Left lobe of liver (tissue), 2 donors: Measurements from ENCODE around the gene ATE1. TPM values are rescaled to one million over a fixed set of nuclear protein-coding genes. Genes with fewer than 3 reads are reported as not detected.
"Not testable (repeated sequence)": the region's sequence is repeated elsewhere in the genome, so short reads cannot be mapped to it uniquely, and the experiment has no call there.

Experiments used
- ATAC-seq: fragments of 200-7000 bp; cut with Tn5 transposase; one replicate; pipeline ENCODE4 v1.9.1; 2020; ENCODE audit warnings: mild to moderate bottlenecking, moderate library complexity
- DNase-seq: peaks from one replicate; pipeline ENCODE4 v3.0.0-alpha.2; 2020; ENCODE audit warnings: low spot score
- total RNA-seq: library from RNA; stranded (reverse); gene quantifications from one replicate; pipeline ENCODE4 v1.2.1, GENCODE V29; 2021
- donor health status: DM: no; HTN: no; CAD: no; lungs with moderate emphysema.
- donor health status: DM: no; HTN: yes; CAD: no.

ATE1 gene
- total RNA-seq, 1 donor from 2014 or later: 20.1 TPM

DNA sequence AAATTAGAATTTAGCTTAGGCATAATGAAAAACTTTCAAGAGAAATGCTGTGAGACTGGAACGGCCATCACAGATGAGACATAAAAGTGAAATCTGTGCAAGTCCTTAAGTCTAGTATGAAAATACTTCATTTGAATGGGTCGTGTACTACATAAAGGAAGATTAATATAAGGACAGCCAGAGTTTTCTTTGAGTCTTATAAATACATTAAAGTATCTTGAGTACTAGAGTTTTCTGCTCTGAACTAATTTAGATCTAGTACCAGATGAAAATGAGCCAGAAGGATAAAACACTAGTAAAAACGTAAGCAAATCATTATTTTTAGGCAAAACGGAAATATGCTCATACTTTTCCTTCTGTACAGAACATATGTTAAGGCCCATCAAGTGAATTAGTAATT is 93.1 kb downstream of the ATE1 start:
- ATAC-seq: no peak
- no peak for DNase-seq

DNA sequence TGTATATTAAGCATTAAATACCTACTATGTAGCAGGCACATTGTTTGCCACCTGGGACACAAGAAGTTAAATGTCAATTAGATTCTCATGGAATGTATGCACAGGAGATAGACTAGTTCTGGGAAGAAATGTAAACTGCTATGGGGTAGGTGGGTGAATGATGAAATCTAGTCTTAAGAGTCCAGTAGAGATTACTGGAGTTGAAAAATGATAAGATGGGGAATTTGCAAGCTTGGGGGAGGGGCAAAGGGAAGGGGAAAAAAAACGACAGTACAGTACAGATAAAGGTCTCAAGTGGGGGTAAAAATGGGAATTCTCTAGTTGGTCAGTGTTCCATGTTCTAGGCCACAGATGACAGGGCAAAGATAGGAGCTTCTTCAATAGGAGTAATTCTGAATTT is 94.4 kb downstream of the ATE1 start:
- DNase-seq (no peak), ATAC-seq (no peak)

DNA sequence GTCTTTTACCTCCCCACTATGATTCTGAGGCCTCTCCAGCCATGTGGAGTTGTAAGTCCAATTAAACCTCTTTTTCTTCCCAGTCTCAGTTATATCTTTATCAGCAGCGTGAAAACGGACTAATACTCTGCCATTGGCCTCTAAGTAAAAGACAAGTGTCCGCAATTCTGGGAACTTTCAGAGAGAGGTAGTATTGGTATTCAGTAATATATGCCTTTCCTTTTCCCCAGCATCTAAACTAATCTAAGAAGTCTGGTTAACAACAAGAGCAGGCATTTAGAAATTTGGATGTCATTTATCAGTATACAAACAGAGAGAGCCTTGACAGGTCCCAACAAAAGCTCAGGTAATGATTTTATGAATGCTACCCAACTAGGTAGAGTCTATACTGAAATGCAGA is 95.2 kb downstream of the ATE1 start:
- ATAC-seq: no peak
- DNase-seq: no peak

DNA sequence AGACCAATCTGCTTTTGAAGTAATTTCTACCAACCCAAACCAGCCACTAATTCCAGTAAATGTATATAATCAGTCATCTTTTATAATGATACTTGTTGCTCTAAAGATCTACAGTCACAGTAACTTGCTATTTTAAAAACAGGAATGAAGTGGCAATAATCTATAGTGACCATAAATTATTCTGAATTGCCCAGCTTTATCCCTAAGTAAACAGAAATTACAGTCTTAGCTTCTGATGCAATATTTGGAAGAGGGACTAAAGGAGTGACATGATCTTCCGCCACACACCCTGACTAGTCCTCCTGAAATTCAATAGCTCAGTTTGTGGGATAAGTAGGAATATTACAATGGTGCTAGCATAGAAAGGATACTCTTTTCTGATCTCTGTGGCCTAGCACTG is 96.1 kb downstream of the ATE1 start:
- DNase-seq: no peak
- ATAC-seq: no peak

DNA sequence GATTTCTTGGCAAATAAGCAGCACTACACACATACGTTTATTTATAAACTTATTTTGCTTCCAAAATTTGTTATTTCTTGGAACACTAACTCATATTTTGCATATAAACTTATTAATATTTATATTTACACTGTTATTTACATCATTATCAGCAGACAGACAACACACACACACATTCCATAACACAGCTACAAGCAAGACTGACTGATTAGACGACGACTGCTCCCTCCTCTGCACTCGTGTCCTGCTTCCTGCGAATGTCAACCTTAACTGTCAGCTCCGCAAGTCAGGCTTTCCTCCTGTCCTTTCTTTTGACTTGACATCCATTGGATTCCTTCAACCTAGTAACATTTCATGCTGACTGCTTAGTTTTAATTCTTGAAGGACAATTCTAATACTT is 96.6 kb downstream of the ATE1 start:
- DNase-seq (no peak), ATAC-seq (no peak)

DNA sequence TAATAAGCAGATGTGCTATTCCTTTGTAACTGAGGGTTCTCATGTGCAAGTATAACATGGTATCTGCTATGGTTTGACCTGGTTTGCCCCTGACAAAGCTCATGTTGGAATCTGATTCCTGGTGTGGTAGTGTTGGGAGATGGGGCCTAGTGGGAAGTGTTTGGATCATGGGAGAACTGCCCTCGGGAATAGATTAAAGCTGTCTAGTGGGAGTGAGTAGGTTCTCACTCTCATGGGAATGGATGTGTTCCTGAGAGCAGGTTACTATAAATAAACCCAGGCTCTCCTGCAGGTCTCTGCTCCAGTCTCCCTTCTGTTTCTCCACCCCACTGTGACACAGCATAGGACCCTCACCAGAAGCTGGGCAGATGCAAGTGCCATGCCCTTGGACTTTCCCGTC is 97.7 kb downstream of the ATE1 start:
- DNase-seq (no peak), ATAC-seq (no peak)

DNA sequence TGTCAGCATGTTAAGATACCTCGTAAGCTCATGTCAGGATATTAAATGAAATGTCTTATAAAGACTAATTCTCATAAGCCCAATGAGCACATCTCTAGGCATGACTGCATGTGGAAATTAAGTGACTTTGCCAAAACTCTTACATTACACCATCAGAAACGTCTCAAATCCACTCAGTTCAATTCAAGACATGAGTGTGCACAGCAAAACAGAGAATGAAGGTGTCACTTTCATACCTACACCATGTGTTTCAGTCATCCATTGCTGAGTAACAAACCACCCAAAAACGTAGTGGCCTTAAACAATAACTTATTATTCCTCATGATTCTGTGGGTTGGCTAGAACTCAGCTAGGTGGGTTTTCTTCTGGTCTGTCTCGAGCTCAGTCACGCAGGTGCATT is 99.8 kb downstream of the ATE1 start:
- ATAC-seq: no peak
- DNase-seq: no peak

DNA sequence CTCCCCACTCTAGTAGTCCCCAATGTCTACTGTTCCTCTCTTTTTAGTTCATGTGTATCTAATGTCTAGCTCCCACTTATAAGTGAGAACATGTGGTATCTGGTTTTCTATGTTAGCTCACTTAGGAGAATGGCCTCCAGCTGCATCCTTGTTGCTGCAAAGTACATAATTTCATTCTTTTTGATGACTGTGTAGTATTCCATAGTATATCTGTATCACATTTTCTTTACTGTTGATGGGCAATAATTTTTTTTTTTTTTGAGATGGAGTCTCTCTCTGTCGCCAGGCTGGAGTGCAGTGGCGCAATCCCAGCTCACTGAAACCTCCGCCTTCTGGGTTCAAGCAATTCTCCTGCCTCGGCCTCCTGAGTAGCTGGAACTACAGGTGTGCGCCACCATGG is 101.1 kb downstream of the ATE1 start:
- not testable (repeated sequence) for ATAC-seq

DNA sequence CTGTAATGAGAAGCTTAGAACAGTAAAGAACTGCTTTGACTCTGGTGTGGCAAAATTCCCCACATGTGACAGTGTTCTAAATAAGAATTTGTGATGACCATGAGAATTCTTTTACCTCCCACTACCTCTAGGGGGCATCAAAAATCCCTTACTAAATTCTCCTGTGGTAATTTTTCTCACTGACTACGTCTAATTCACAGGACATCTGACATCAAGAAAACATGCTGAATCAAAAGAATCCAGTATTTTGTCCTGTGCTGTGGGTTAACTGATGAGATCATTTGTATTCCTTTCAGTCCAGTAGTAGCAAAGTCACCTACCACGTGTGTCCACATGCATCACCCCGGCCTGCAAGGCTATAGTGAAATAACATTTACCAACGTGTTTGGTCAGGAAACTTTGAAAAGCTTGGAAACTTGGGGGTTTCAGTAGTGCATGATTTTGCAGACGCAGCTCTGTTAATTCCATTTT is 103.8 kb downstream of the ATE1 start:
- ATAC-seq (peak; percentile 86), DNase-seq (no peak)

More for the DNA sequence above, 101.1 kb downstream of the ATE1 start:
- not testable (repeated sequence) for DNase-seq

DNA sequence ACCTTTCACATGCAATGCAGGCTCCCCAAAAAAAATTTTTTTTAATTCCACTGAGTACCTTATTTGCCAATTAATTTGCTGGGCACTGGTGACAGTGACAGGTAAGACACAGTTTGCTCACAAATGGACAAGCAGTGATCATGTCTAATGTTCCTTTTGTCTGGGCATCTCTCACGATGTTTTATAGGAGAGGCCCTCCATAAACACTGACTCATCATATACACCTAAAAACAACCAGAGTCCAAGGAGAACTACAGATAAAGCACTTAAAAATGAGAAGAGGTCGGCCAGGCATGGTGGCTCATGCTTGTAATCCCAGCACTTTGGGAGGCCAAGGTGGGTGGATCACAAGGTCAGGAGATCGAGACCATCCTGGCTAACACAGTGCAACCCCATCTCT is 105.1 kb downstream of the ATE1 start:
- DNase-seq: no peak
- ATAC-seq: no peak

DNA sequence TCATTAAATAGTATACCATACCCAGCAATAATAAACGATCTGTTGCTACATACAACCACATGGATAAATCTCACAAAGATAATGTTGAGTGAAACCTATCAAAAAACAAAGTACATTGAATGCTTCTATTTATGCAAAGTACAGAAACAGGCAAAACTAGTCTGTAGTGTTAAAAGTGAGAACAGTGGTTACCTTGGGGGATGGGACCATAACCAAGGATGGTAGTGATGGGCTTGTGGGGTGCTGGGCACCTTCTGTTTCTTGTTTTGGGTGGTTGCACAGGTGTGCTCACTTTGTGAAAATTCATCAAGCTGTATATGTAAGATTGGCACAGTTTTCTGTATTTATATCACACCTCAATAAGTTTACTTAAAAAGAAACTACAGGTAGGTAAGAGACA is 105.7 kb downstream of the ATE1 start:
- ATAC-seq (no peak), DNase-seq (no peak)

DNA sequence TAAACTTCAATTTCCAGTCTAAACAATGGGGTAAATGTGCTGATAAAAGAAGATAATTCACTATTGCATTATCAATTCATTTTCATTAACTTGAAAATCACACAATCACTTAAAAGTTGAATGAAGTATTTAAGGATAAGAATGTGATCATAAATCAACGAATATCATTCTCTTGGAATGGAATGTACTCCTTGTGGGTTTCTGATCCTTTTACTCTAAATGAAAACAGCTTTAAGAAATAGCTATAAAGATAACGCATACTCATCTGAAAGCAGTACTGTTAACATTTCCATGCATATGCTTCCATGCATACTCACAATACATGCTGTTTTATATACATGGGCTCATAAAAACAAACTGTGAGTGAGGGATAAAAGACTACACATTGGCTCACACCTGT is 108.8 kb downstream of the ATE1 start:
- ATAC-seq (no peak), DNase-seq (no peak)

DNA sequence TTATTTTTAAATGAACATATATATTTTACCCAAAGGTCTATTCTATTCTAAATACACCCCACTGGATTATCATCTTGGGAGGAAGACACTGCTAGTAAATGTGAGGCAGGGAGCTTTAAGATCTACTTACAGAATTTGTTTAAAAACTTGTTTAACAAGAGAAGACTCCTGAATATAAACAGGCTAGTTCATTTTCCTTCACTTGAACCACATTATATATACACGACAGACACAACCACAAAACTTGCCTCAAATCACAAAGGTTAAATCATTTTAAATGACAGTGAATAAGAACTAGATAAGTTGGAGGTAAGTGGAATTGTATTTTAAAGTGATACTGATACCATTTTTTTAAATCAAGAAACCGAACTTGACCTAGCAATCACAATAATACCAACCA is 109.2 kb downstream of the ATE1 start:
- DNase-seq: no peak
- ATAC-seq: no peak

DNA sequence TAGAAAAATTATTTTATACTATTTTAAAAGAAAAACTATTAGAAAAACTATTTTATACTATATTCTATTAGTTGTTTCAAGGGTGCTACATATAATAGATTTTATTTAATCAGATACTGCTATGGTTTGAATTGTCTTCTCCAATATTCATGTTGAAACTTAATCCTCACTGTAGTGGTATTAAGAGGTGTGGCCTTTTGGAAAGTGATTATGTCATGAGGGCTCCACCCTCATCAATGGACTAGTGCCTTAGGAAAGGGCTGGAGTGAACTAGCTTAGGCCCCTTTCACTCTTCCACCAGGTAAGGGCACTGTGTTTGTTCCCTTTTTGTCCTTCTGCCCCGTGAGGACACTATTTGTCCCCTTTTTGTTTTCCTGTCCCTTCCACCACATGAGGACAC is 111.6 kb downstream of the ATE1 start:
- no peak for ATAC-seq
- DNase-seq: no peak

DNA sequence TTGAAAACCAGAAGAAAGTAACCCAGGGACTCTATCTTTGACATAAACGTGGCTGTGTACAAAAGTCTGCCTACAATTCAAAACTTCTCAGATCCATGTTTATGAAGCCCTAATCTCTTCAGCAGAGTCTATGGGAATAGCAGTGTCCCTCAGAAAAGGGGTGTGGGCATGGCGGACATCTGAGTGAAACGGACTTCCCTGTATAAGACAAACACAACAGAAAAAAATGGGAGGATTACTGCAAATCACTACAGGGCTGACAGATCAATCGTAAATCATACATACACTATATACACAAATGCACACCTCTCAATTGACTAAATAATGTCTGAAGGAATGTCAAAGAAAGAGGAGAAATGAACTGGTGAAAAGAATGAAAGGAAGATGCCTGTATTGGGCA is 114.0 kb downstream of the ATE1 start:
- ATAC-seq: no peak
- no peak for DNase-seq

DNA sequence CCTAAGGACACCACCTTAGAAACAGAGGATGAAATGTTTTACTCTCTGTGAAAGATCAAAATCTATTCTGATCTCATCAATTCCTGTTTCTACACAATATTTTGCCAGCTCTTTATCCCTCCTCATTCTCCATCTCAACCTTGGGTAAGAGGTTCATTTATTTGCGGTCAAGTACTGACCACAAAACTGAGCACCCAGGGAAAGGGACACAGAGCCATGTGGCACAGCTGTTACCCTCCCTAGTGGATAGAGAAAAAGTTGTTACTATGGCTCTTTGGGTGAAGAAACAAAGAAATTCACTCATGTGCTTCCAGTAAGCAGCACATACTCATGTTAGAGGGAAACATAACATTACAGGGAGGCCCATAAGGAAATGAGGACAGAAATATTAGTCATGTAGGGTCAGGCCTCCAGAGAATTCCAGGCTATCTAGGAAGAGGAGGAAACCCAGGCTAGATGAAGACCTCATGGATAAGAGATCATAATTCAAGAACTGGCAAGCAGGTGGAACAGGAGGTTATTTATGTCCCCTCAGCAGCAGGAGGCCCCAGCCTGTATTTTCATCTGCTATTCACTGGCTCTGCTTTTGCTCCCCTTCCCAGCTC is 114.5 kb downstream of the ATE1 start:
- DNase-seq (no peak), ATAC-seq (no peak)

DNA sequence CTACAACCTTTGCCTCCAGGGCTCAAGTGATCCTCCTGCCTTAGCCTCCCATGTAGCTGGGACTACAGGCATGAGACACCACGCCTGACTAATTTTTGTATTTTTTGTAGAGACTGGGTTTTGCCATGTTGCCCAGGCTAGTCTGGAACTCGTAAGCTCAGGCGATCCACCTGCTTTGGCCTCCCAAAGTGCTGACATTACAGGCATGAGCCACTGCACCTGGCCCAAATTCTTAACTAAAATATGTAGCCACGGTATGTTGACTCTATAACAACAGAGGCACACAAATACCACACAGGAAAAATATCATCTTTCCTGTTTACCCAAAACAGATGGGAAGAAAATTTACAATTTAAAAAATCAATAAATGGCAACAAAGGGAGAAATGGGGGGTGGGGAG is 115.8 kb downstream of the ATE1 start:
- no peak for ATAC-seq
- no peak for DNase-seq

DNA sequence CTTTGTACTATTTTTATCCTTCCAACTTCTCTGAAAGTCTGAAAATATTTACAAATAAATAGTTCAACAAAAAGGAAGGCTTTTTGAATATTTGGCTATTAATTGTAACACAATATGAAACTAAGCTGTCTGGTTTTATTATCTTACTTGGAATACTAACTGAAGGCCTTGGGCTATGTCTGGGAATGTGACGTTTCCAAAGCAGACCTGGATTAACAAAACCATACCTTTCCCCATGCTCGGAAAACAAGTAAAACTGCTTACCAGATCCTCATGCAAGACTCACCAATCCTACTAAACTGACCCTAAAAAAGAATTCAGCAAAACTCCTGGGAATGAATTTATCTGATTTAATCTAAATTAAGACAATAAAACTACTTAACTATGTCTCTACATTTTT is 116.4 kb downstream of the ATE1 start:
- no peak for DNase-seq

DNA sequence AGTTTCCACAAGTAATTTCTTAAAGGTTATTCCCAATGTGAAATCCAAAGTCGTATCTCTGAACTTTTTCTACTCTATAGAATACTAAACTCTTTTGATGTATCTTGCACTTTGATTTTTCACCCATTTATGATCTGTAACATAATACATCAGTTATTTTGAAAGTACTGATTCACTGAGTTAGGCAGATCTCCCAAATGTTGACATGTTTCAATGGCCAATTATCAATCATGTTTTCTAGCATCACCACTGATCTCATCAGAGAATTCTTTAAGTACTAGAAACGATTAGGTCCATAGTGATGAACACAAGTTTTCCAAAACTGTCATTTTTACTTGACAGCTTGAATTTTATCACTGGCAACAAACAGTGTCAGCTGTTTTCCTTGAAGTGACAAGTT is 119.0 kb downstream of the ATE1 start:
- ATAC-seq: no peak

More for the DNA sequence above, 116.4 kb downstream of the ATE1 start:
- ATAC-seq: no peak

DNA sequence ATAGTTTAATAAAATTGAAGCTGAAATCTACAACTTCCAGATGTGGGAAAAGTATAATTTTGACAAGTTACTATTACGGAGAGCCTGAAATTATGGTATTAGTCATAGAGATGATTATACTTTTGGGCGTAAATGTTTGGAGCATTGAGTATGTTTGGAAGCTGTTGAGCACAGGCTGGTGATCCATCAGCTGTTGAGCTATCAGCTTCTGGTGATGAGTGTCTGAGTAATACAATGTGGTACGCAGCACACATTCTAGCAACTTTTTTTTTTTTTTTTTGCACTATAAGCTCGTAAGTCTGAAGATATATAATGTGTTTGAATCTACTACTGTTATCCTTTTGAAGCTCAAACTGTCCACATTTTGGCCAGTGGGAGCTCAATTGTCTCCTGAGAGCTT is 123.4 kb downstream of the ATE1 start:
- DNase-seq (no peak), ATAC-seq (no peak)

More for the DNA sequence above, 119.0 kb downstream of the ATE1 start:
- no peak for DNase-seq

DNA sequence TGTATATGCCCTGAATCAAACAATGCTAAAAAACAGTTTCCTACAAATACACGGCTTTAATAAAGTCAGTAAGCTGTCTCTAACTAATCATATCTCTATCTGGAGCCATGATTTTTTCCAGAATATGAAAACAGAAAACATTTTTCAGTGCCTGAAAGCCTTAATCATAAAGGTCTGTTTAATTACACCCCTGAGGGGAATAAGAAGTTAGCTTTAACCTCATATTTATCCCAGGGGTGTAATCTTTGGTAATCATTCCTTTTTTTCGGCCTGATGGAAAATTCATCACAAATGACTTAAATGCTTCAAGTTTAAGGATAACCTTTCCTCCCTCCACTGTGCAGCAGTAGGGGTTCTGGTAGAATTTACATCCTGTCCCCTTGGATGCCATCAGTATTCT is 124.2 kb downstream of the ATE1 start:
- DNase-seq (no peak), ATAC-seq (no peak)

DNA sequence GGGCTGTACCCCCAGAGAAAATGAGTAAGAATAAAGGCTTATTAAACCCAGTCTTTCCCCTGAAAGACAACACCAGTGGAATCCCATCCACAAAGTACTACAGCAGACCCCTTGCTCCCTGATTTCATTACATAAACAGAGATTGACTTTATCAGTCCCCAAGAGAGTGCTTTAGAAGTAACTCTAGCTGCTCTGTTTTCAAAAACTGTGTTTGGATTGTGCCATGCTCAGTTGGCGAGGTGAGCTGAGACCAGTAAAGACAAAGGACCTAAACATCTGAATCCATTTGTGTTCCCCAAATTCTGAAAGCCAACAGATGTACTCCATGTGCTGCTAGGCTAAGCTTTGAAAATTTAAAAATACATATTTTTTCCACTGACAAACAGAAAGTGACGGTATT is 127.0 kb downstream of the ATE1 start:
- DNase-seq (no peak), ATAC-seq (no peak)

DNA sequence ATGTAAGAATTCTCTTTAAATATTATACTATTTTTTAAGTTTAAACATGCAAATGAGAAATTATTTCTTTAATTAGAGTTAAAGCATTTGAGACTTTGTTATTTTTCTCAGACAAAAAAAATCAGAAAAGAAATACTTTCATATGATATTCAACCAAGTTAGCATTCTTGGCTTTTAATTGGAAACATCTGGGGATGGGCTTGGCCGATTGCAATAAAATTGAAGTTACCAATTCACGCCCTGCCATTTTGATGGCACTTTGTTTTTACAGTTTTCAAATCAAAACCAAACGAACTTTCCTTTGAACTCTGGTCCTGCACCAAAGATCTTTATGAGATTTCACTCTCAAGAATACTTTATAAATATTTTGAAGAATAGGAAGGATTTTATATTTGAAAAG is 127.7 kb downstream of the ATE1 start:
- ATAC-seq: no peak

DNA sequence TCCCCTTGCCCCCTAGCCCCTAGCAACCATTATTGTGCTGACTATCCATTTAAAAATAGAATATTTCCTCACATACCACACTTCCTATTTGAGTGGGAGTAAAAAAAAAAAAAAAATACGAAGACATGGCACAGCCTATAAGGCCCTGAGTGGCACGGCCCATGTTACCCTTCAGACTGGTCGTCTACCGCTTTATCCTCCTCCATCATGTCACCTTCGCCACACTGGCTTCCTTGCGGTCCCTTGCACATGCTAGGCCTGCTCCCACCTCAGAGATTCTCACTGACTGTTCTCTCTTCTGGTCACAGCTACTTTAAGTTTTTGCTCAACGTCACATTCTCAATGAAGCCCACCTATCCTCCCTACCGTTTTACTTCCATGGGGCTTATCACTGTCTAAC is 130.3 kb downstream of the ATE1 start:
- no peak for ATAC-seq
- DNase-seq: no peak

More for the DNA sequence above, 127.7 kb downstream of the ATE1 start:
- DNase-seq: no peak
